Smooth muscle cell (in vitro differentiated cells): ENCODE results near the gene KCNH1. TPM values are rescaled to one million over a fixed set of nuclear protein-coding genes. Genes with fewer than 3 reads are reported as not detected.

ENCODE experiments used
- DNase-seq: peaks from one replicate; lab custom pipeline; 2025; ENCODE audit not compliant: unreplicated experiment; lab: John Stamatoyannopoulos, UW
- H2AFZ ChIP-seq: fragments of 200-600 bp; sonication (generic); 2 replicates; pipeline ENCODE4 v1.6.0; 2016; ENCODE audit warnings: antibody characterized with exemption, low read depth, mild to moderate bottlenecking
- H3F3A ChIP-seq: fragments of 200-600 bp; sonication (generic); 2 replicates; pipeline ENCODE4 v1.6.0; 2017; ENCODE audit warnings: antibody characterized with exemption, low read depth
- H3K27ac ChIP-seq: fragments of 200-600 bp; sonication (generic); 2 replicates; pipeline ENCODE4 v1.5.1; 2016; ENCODE audit warnings: low read depth, mild to moderate bottlenecking
- H3K27me3 ChIP-seq: fragments of 200-600 bp; sonication (generic); 2 replicates; pipeline ENCODE4 v1.6.1; 2016; ENCODE audit warnings: low read depth, mild to moderate bottlenecking
- H3K36me3 ChIP-seq: fragments of 200-600 bp; sonication (generic); 2 replicates; pipeline ENCODE4 v1.5.1; 2016; ENCODE audit warnings: low read depth
- H3K4me1 ChIP-seq: fragments of 200-600 bp; sonication (generic); 2 replicates; pipeline ENCODE4 v1.5.1; 2016; ENCODE audit warnings: low read depth
- H3K4me2 ChIP-seq: fragments of 200-600 bp; sonication (generic); 2 replicates; pipeline ENCODE4 v1.6.0; 2016; ENCODE audit warnings: mild to moderate bottlenecking
- H3K4me3 ChIP-seq: fragments of 200-600 bp; sonication (generic); 2 replicates; pipeline ENCODE4 v1.5.1; 2016; ENCODE audit warnings: mild to moderate bottlenecking
- H3K79me2 ChIP-seq: fragments of 200-600 bp; sonication (generic); 2 replicates; pipeline ENCODE4 v1.6.0; 2016; ENCODE audit warnings: low read depth, mild to moderate bottlenecking
- H3K9ac ChIP-seq: fragments of 200-600 bp; sonication (generic); 2 replicates; pipeline ENCODE4 v1.6.0; 2016; ENCODE audit warnings: low read depth
- H3K9me3 ChIP-seq: fragments of 200-600 bp; sonication (generic); replicated peaks from 2 replicates; pipeline ENCODE4 v1.5.1; 2016; ENCODE audit warnings: low read depth
- H4K20me1 ChIP-seq: fragments of 200-600 bp; sonication (generic); 2 replicates; pipeline ENCODE4 v1.6.0; 2016; ENCODE audit warnings: low read depth
- CTCF ChIP-seq: fragments of 200-600 bp; sonication (generic); IDR thresholded peaks from 2 replicates; pipeline ENCODE4 v1.5.1; 2017; ENCODE audit warnings: borderline replicate concordance, mild to moderate bottlenecking, antibody characterized with exemption; ENCODE audit not compliant: insufficient read depth, poor library complexity, severe bottlenecking
- WGBS: methylation state at CpG from one replicate; pipeline ENCODE4 v1.1.7; 2016; ENCODE audit warnings: low lambda C conversion rate; 5-methylcytosine and 5-hydroxymethylcytosine counted together
- polyA plus RNA-seq: library from polyadenylated mRNA; unstranded; fragments of >200 nt; fragmentation: Nextera tagmentation; extraction: Ambion mirVana; gene quantifications from 2 replicates; pipeline ENCODE4 v1.2.1, GENCODE V29; 2016
- total RNA-seq: library from RNA; depleted of rRNA; stranded (reverse); fragments of >200 nt; gene quantifications from 2 replicates; pipeline ENCODE4 v1.2.3, GENCODE V29; 2014

Gene KCNH1
- total and polyA plus RNA-seq, 2 experiments from 2014 or later = 0.30 to 1.9 TPM

- Histone ChIP-seq H3F3A (no peaks in the 10 kb centered on the region), H3K4me3 (no peak overlapping the region), H2AFZ (no peak overlapping the region), H3K4me2 (no peak overlapping the region), H3K36me3 (no peaks in the 10 kb centered on the region), H4K20me1 (no peaks in the 10 kb centered on the region), H3K79me2 (no peaks in the 10 kb centered on the region), H3K4me1 (no peaks in the 10 kb centered on the region), H3K9me3 (no peaks in the 10 kb centered on the region), H3K27ac (no peak overlapping the region), H3K9ac (no peak overlapping the region), H3K27me3 (no peaks in the 10 kb centered on the region)
- TF ChIP-seq CTCF = no peak
- no peak for DNase-seq
Measured at GRCh38 chr1:210827481-210827880, 306.5 kb downstream of the KCNH1 start.

- 95% methylated on average over 5 of the region's 5 CpGs for WGBS
- TF ChIP-seq CTCF = no peak
- no peak overlapping the region for H3K4me2 ChIP-seq
- no peak for DNase-seq
- H3K4me1 ChIP-seq = no peaks in the 10 kb centered on the region
- H2AFZ ChIP-seq = no peak overlapping the region
- H3K79me2 ChIP-seq = no peaks in the 10 kb centered on the region
- H3K4me3 ChIP-seq = no peak overlapping the region
- H3F3A ChIP-seq = no peaks in the 10 kb centered on the region
- no peak overlapping the region for H3K27ac ChIP-seq
- no peaks in the 10 kb centered on the region for H3K9me3 ChIP-seq
- H3K27me3 ChIP-seq = no peaks in the 10 kb centered on the region
- H4K20me1 ChIP-seq = no peaks in the 10 kb centered on the region
- no peak overlapping the region for H3K9ac ChIP-seq
- no peaks in the 10 kb centered on the region for H3K36me3 ChIP-seq
Measured at GRCh38 chr1:210826686-210827085, 307.3 kb downstream of the KCNH1 start.

- Histone ChIP-seq H3F3A (no peaks in the 10 kb centered on the region), H2AFZ (no peak overlapping the region), H3K4me3 (no peak overlapping the region), H3K4me2 (no peak overlapping the region), H3K27me3 (no peaks in the 10 kb centered on the region), H4K20me1 (no peaks in the 10 kb centered on the region), H3K36me3 (no peaks in the 10 kb centered on the region), H3K4me1 (no peaks in the 10 kb centered on the region), H3K9me3 (no peaks in the 10 kb centered on the region), H3K79me2 (no peaks in the 10 kb centered on the region), H3K27ac (no peak overlapping the region), H3K9ac (no peak overlapping the region)
- 79% methylated on average over 1 of the region's 1 CpG for WGBS
- TF ChIP-seq CTCF = no peak
- no peak for DNase-seq
Measured at GRCh38 chr1:210822932-210823331, 311.0 kb downstream of the KCNH1 start.

GRCh38 chr1:210822241-210822640, 311.7 kb downstream of the KCNH1 start:
- no peaks in the 10 kb centered on the region for H4K20me1 ChIP-seq
- no peak overlapping the region for H3K4me3 ChIP-seq
- no peak overlapping the region for H3K27ac ChIP-seq
- no peaks in the 10 kb centered on the region for H3F3A ChIP-seq
- H3K9me3 ChIP-seq = no peaks in the 10 kb centered on the region
- 85% methylated on average over 2 of the region's 2 CpGs for WGBS
- H3K79me2 ChIP-seq = no peaks in the 10 kb centered on the region
- H3K4me2 ChIP-seq = no peak overlapping the region
- H3K4me1 ChIP-seq = no peaks in the 10 kb centered on the region
- no peak overlapping the region for H2AFZ ChIP-seq
- no peak for TF ChIP-seq CTCF
- no peaks in the 10 kb centered on the region for H3K27me3 ChIP-seq
- DNase-seq = no peak
- H3K36me3 ChIP-seq = no peaks in the 10 kb centered on the region
- H3K9ac ChIP-seq = no peak overlapping the region
